Activated CD8-positive, alpha-beta T cell treated with anti-CD3 and anti-CD28 coated beads for 36 hours (primary cell): ENCODE measurements around the gene SOWAHB. TPM values are rescaled to one million over a fixed set of nuclear protein-coding genes. Genes with fewer than 3 reads are reported as not detected.

Experiments used
- ATAC-seq: fragments of 200-7000 bp; cut with Tn5 transposase; one replicate; pipeline ENCODE4 v1.10.0; 2021; ENCODE audit warnings: mild to moderate bottlenecking, moderate library complexity
- CTCF ChIA-PET: fragments of 350-600 bp; sonication (Branson Sonifier 250); formaldehyde crosslinking; loops from one replicate; lab custom pipeline; 2021; ENCODE audit warnings: antibody characterized with exemption; lab: Charles Lee
- POLR2A ChIA-PET: fragments of 350-600 bp; sonication (Branson Sonifier 250); formaldehyde crosslinking; loops from one replicate; lab custom pipeline; 2021; ENCODE audit warnings: antibody characterized with exemption; lab: Charles Lee
- DNase-seq: peaks from one replicate; pipeline ENCODE4 v3.0.0-alpha.2; 2020
- H3K27ac Mint-ChIP-seq: one replicate; pipeline ENCODE4 v1.8.0; 2021; ENCODE audit warnings: mild to moderate bottlenecking, mixed read lengths
- H3K27me3 Mint-ChIP-seq: one replicate; pipeline ENCODE4 v1.8.0; 2021; ENCODE audit warnings: mixed read lengths
- H3K36me3 Mint-ChIP-seq: one replicate; pipeline ENCODE4 v1.8.0; 2021; ENCODE audit warnings: low read depth, mixed read lengths
- H3K4me1 Mint-ChIP-seq: one replicate; pipeline ENCODE4 v1.8.0; 2021; ENCODE audit warnings: low read depth, mixed read lengths
- H3K4me3 Mint-ChIP-seq: one replicate; pipeline ENCODE4 v1.8.0; 2021; ENCODE audit warnings: mild to moderate bottlenecking, moderate library complexity, mixed read lengths
- H3K9me3 Mint-ChIP-seq: one replicate; pipeline ENCODE4 v1.8.0; 2021; ENCODE audit warnings: mixed read lengths
- CTCF ChIP-seq: fragments of 200-600 bp; IDR thresholded peaks from one replicate; pipeline ENCODE4 v1.8.0; 2022; ENCODE audit warnings: antibody characterized with exemption, mild to moderate bottlenecking
- intact Hi-C: fragments of 100-400 bp; cut with micrococcal nuclease; formaldehyde crosslinking; loops from one replicate; pipeline ENCODE4 v1.10.0; 2022
- total RNA-seq, 2 experiments: library from RNA; stranded (reverse); gene quantifications; one replicate each; pipeline ENCODE4 v1.2.3, GENCODE V29; 2021

The SOWAHB gene
- total RNA-seq, 2 experiments from 2014 or later, result not detected

GRCh38 chr4:76867880-76868655 is 29.9 kb downstream of the SOWAHB start:
- ATAC-seq, result no peak
- DNase-seq, result peak; percentile 5
- intact Hi-C loops, result no loop called here
- H3K9me3 Mint-ChIP-seq, result no peaks in the 10 kb centered on the region
- TF ChIP-seq CTCF, result no peak
- ChIA-PET POLR2A (no interaction called here), CTCF (no interaction called here)
- H3K4me3 Mint-ChIP-seq, result no peak overlapping the region
- no peaks in the 10 kb centered on the region for H3K27me3 Mint-ChIP-seq
- H3K36me3 Mint-ChIP-seq, result no peaks in the 10 kb centered on the region
- H3K4me1 Mint-ChIP-seq, result peaks cover 6% of the 10 kb centered on the region
- no peak overlapping the region for H3K27ac Mint-ChIP-seq

GRCh38 chr4:76867377-76867776 is 30.6 kb downstream of the SOWAHB start:
- ATAC-seq (no peak), DNase-seq (no peak)
- Mint-ChIP-seq H3K9me3 (no peaks in the 10 kb centered on the region), H3K36me3 (no peaks in the 10 kb centered on the region), H3K4me3 (no peak overlapping the region), H3K4me1 (peaks cover 1% of the 10 kb centered on the region), H3K27ac (no peak overlapping the region), H3K27me3 (no peaks in the 10 kb centered on the region)
- POLR2A ChIA-PET, result no interaction called here
- intact Hi-C loops, result no loop called here
- CTCF ChIA-PET, result no interaction called here
- no peak for TF ChIP-seq CTCF

- CTCF ChIA-PET, result no interaction called here
- H3K27ac Mint-ChIP-seq, result no peak overlapping the region
- POLR2A ChIA-PET, result no interaction called here
Observed at GRCh38 chr4:76866641-76867040, 31.3 kb downstream of the SOWAHB start.

DNA sequence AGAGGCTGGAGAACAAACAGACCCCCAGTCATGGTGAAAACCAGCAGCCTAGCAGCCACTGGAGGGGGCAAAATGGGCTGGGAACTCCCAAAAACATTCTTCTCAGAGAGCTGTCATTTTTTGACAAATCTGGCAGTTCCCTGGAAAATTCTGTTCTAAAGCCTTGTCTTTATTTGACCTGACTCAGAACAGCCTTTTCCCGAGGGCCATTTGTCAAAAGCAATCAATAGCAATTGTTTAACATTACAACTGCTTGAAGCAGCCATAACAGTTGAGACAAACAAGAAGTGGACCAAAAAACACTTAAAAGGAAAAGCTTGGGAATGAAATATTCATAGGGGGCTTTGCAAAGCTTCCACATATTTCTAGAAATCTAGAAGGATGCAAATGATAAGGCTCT is 39.6 kb downstream of the SOWAHB start:
- TF ChIP-seq CTCF, result no peak
- CTCF ChIA-PET, result no interaction called here

More at GRCh38 chr4:76866641-76867040, 31.3 kb downstream of the SOWAHB start:
- ATAC-seq (no peak), DNase-seq (no peak)
- no peaks in the 10 kb centered on the region for H3K9me3 Mint-ChIP-seq
- H3K27me3 Mint-ChIP-seq, result no peaks in the 10 kb centered on the region
- H3K4me1 Mint-ChIP-seq, result no peaks in the 10 kb centered on the region
- no peak overlapping the region for H3K4me3 Mint-ChIP-seq
- H3K36me3 Mint-ChIP-seq, result no peaks in the 10 kb centered on the region
- intact Hi-C loops, result no loop called here
- TF ChIP-seq CTCF, result no peak

DNA sequence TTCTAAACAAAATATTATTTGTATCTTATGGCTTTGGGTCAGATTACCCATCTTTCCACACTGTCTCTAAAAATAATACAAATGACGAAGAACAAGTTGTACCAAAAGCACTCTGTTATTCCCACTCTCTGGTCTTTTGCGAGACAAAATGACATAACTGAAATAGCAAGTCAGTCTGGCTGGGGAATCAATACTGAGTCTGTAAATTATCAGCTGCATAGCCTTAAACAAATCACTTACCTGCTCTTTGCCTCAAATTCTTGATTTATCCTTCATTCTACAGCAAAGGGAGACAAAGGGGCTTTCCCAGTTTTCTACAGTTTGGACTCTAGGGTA is 40.9 kb downstream of the SOWAHB start:
- CTCF ChIA-PET, result no interaction called here
- Mint-ChIP-seq H3K36me3 (no peaks in the 10 kb centered on the region), H3K9me3 (no peaks in the 10 kb centered on the region), H3K4me3 (no peak overlapping the region), H3K27me3 (peaks cover 3% of the 10 kb centered on the region), H3K4me1 (no peaks in the 10 kb centered on the region), H3K27ac (no peak overlapping the region)
- ATAC-seq (no peak), DNase-seq (no peak)
- no peak for TF ChIP-seq CTCF
- POLR2A ChIA-PET, result no interaction called here
- intact Hi-C loops, result no loop called here

More for the DNA sequence above, 39.6 kb downstream of the SOWAHB start:
- no peak overlapping the region for H3K27ac Mint-ChIP-seq
- ATAC-seq, result no peak
- no peak for DNase-seq
- no peak overlapping the region for H3K4me3 Mint-ChIP-seq
- no peaks in the 10 kb centered on the region for H3K9me3 Mint-ChIP-seq
- H3K4me1 Mint-ChIP-seq, result no peaks in the 10 kb centered on the region
- peaks cover 3% of the 10 kb centered on the region for H3K27me3 Mint-ChIP-seq
- POLR2A ChIA-PET, result no interaction called here
- intact Hi-C loops, result no loop called here
- no peaks in the 10 kb centered on the region for H3K36me3 Mint-ChIP-seq
